HL-60 (cell line): ENCODE results near the gene TDRD9.
"Not testable (repeated sequence)": the region's sequence is repeated elsewhere in the genome, so short reads cannot be mapped to it uniquely, and the experiment has no call there.

Experiments used
- DNase-seq, 2 experiments: peaks; one replicate each; pipeline ENCODE4 v3.0.0-alpha.2; 2010 to 2020; ENCODE audit warnings: low read depth in 1 of 2, low spot score in 1 of 2
- H3K27ac ChIP-seq: fragments of 250-450 bp; sonication (Bioruptor Pico); replicated peaks from 2 replicates; pipeline ENCODE4 v1.5.1; 2020; ENCODE audit warnings: mild to moderate bottlenecking, moderate library complexity
- H3K27me3 ChIP-seq: fragments of 250-450 bp; sonication (Bioruptor Pico); 2 replicates; pipeline ENCODE4 v1.5.1; 2021; ENCODE audit warnings: mild to moderate bottlenecking, moderate library complexity; ENCODE audit not compliant: insufficient read depth, poor library complexity, severe bottlenecking
- H3K4me3 ChIP-seq: replicated peaks from 2 replicates; pipeline ENCODE4 v1.5.1; 2011; ENCODE audit warnings: mild to moderate bottlenecking, control low read depth, low read length; ENCODE audit not compliant: insufficient read depth
- CTCF ChIP-seq: IDR thresholded peaks from one replicate; pipeline ENCODE4 v1.5.1; 2011; ENCODE audit warnings: low read length, control low read depth, inconsistent platforms; ENCODE audit not compliant: insufficient read depth
- GABPA ChIP-seq: IDR thresholded peaks from 2 replicates; pipeline ENCODE4 v1.6.1; 2012; ENCODE audit warnings: low read depth
- POLR2AphosphoS5 ChIP-seq: IDR thresholded peaks from 2 replicates; pipeline ENCODE4 v1.6.1; 2012; ENCODE audit warnings: low read depth
- REST ChIP-seq: IDR thresholded peaks from 2 replicates; pipeline ENCODE4 v1.6.1; 2012; ENCODE audit warnings: low read depth; ENCODE audit not compliant: insufficient replicate concordance
- SPI1 ChIP-seq: IDR thresholded peaks from 2 replicates; pipeline ENCODE4 v1.6.1; 2012; ENCODE audit warnings: low read depth, mild to moderate bottlenecking, borderline replicate concordance

The TDRD9 gene

GRCh38 chr14:103885509-103885932 lies 42.7 kb upstream of the TDRD9 start:
- no peak for TF ChIP-seq SPI1
- H3K27me3 ChIP-seq: peaks cover 9% of the 10 kb centered on the region
- DNase-seq: no peak
- H3K27ac ChIP-seq: no peak overlapping the region
- H3K4me3 ChIP-seq: no peak overlapping the region

- no peak for DNase-seq
- TF ChIP-seq REST (no peak), GABPA (no peak), SPI1 (no peak), POLR2AphosphoS5 (no peak), CTCF (no peak)
- Histone ChIP-seq H3K27me3 (no peaks in the 10 kb centered on the region), H3K27ac (no peak overlapping the region), H3K4me3 (no peak overlapping the region)
Measured at GRCh38 chr14:103886304-103887169, 41.7 kb upstream of the TDRD9 start.

- no peak for DNase-seq
- Histone ChIP-seq H3K27me3 (no peaks in the 10 kb centered on the region), H3K27ac (no peak overlapping the region), H3K4me3 (no peak overlapping the region)
- no peak for TF ChIP-seq POLR2AphosphoS5
- TF ChIP-seq GABPA: no peak
- no peak for TF ChIP-seq SPI1
- no peak for TF ChIP-seq CTCF
- TF ChIP-seq REST: no peak
Measured at GRCh38 chr14:103887170-103887501, 41.1 kb upstream of the TDRD9 start.

- H3K27me3 ChIP-seq: no peaks in the 10 kb centered on the region
- DNase-seq: no peak
- TF ChIP-seq GABPA (no peak), POLR2AphosphoS5 (no peak), CTCF (no peak), REST (no peak), SPI1 (no peak)
- no peak overlapping the region for H3K4me3 ChIP-seq
- no peak overlapping the region for H3K27ac ChIP-seq
Measured at GRCh38 chr14:103887557-103888115, 40.6 kb upstream of the TDRD9 start.

GRCh38 chr14:103889002-103889312 lies 39.3 kb upstream of the TDRD9 start:
- not testable (repeated sequence) for DNase-seq, H3K27ac ChIP-seq, H3K27me3 ChIP-seq, H3K4me3 ChIP-seq
